Ramos (cell line): ENCODE data around the gene CSF1R.
"Not testable (repeated sequence)": the region's sequence is repeated elsewhere in the genome, so short reads cannot be mapped to it uniquely, and the experiment has no call there.

Experiments used
- in situ Hi-C: fragments of 300-500 bp; cut with MboI; formaldehyde crosslinking; loops from one replicate; pipeline ENCODE4 v1.14.3; 2022; ENCODE audit warnings: low sequenced_read_pairs; ENCODE audit not compliant: unreplicated experiment

CSF1R gene

DNA sequence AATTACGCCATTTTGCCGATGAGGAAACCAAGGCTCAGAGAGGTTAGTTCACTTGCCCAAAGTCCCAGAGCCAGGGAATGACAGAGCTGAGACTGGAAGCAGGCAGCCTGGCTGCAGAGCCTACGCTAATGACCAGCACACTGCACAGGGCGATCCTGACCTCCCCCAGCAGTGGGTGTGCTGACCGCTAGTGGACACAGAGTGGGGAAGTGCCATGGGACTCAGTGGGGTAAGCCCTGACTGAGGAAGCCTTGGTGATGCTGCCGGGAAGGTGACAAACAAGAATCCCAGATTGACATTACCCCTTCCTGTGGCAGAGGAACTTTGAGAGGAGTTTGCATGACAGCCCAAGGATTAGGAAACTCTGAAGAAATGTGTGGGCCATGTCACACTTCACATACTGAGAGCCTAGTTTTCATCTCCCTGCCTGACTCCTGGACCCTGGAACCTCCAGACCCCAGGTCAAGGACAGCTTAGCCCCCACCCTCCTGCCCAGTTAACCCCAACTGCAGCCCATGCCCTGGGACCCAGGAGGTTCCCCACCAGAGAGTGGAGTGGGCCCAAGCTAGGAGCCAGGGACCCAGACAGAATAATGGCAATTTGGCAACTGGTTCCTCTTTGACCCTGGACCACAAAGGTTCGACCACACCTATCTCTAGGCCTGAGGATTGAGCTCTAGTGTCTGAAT is 19.7 kb upstream of the CSF1R start:
- in situ Hi-C loops = no loop called here

DNA sequence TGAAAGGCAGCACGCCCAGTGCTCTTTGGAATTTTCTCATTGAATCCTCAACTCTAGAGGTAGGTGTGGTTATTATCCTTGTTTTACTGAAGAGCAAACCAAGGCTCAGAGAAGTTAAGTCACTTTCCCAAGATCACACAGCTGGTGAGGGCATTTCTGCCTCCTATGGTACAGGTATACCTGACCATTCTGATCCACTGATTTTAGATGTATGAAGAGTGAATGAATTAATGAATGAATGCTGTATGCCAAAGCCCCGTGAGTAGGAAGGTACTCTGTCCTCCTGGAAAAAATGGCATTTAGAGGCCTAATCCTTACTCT is 18.2 kb upstream of the CSF1R start:
- in situ Hi-C loops = no loop called here

DNA sequence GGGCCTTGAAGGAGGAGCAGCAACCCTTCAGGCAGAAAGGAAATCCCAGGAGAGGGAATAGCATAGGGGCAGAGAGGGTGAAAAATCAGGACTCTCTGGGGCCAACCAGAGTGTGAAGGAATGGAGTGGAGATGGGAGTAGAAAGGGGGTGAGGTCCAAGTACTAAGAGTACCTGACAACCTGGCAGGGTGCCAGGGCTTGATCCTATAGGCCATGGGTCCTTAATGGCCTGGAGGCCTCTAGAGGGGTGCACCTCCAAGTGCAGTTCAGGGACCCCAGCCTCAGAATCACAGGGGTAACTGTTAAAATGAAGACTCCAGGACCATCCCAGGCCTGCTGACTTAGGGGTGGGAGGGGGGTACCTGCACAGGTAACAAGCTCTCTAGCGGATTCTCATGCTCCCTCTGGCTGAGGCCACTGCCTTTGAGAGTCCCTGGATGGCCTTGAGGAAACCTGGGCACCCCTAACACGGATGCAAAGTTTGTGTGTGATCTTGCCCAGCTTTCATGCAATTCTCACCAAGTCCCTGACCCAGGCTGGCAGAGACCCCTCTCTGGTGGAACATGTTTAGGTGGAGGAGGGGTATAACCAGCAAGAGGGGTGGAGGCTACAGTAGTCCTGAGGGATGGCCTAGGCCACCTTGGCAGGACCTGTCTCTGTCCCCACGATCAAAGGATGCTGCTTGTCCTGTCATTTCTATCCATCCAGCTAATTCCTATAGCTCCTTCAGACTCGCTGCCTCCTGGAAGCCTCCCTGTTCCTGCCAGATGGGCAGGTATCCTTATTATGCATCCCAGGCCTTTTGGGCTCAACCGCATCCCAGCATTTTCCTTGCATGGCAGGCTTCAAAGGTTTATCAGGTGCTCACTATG is 17.6 kb upstream of the CSF1R start:
- in situ Hi-C loops = no loop called here

DNA sequence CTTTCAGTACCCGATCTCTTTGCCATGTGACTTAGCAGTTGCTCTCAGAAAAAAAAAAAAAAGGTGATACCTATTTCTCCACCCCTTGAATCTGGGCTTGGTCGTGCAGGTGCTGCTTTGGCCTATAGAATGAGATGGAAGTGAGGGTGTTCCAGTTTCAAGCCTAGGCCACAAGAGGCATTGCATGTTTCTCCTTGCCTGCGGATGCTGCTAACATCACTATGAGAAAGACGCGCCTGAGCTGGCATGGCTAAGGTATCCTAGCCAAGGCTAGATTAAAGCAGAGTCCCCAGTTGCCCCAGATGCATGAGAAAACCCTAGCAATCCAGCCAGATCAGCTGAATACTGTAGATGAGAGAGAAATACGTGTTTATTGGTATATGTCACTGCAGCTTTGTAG is 14.7 kb upstream of the CSF1R start:
- in situ Hi-C loops = no loop called here

DNA sequence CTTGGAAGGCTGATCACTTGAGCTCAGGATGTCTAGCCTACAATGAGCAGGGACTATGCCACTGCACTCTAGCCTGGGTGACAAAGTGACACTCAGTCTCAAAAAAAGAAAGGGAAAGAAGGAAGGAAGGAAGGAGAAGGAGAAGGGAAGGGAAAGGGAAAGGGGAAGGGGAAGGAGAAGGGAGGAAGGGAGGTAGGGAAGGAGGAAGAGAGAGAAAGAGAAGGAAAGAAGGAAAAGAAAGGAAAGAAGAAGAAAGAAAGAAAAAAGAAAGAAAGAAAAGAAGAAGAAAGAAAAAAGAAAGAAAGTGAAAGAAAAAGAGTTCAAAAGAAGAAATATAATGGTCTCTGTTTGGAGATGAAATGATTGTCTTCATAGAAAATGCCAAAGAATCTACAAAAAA is 10.8 kb upstream of the CSF1R start:
- in situ Hi-C loops = no loop called here

GRCh38 chr5:150092159-150092787 is 5.9 kb upstream of the CSF1R start:
- in situ Hi-C loops = no loop called here

GRCh38 chr5:150085191-150085912 is 1.0 kb downstream of the CSF1R start:
- in situ Hi-C loops = no loop called here

DNA sequence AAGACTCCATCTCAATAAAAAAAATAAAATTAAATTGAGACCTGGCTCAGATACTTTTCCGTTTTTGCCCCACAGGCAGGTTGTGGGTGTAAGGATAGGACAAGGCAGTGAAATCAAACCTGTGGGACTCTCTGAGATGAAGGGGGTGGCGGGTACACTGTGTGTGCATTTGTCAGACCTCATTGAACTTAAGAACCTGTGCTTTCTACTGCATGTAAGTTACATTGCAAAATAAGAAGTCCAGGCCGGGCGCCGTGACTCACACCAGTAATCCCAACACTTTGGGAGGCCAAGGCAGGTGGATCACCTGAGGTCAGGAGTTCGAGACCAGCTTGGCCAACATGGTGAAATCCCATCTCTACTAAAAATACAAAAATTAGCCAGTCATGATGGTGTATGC is 1.6 kb downstream of the CSF1R start:
- in situ Hi-C loops = not testable (repeated sequence)

GRCh38 chr5:150082889-150083288 is 3.5 kb downstream of the CSF1R start:
- in situ Hi-C loops = no loop called here

DNA sequence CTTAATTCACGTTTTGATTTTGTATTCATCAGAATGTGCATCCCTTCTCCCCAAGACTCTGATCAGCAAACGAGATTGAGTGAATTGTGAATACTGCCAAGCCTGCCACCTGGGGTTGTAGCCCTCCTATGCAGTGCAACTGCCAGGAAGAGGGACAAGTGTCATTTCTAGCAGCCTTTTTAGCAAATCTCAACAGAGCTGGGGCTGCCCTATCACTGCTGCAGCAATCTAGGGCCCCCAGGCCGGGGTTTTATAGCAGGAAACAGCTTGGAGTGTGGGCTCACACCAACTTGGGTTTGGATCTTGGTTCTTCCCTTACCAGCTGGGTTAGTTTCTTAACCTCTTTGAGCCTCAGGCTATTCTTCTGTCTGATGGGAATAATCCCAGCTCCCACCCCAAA is 4.0 kb downstream of the CSF1R start:
- in situ Hi-C loops = no loop called here

GRCh38 chr5:150081541-150082283 is 4.6 kb downstream of the CSF1R start:
- in situ Hi-C loops = no loop called here

- in situ Hi-C loops = no loop called here
These were observed 5.5 kb downstream of the CSF1R start for GRCh38 chr5:150080696-150081435.

DNA sequence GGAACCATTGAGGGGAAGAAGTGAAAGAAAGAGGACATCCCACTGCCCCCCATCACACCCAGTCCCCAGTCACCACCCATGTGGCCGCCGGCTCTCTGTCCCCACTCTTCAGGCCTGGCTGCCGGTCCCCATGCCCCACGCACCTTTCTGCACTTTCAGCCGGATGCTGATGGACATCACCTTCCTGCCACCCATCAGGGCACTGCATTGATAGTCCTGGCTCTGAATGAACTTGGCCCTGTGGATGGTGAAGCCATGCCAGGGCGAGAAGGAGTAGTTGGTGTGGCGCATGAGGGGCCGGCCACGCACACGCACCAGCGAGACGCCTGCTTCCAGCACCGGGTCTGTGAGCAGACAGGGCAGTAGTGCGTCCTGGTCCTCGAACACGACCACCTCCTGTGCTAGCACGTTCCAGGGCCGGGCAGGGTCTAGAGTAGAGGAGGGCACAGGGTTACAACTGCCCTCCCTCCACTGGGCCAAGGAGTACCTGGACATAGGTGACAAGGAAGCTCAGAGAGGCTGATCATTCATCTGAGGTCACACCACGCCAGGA is 6.4 kb downstream of the CSF1R start:
- in situ Hi-C loops = no loop called here

GRCh38 chr5:150078802-150079689 is 7.3 kb downstream of the CSF1R start:
- in situ Hi-C loops = no loop called here

DNA sequence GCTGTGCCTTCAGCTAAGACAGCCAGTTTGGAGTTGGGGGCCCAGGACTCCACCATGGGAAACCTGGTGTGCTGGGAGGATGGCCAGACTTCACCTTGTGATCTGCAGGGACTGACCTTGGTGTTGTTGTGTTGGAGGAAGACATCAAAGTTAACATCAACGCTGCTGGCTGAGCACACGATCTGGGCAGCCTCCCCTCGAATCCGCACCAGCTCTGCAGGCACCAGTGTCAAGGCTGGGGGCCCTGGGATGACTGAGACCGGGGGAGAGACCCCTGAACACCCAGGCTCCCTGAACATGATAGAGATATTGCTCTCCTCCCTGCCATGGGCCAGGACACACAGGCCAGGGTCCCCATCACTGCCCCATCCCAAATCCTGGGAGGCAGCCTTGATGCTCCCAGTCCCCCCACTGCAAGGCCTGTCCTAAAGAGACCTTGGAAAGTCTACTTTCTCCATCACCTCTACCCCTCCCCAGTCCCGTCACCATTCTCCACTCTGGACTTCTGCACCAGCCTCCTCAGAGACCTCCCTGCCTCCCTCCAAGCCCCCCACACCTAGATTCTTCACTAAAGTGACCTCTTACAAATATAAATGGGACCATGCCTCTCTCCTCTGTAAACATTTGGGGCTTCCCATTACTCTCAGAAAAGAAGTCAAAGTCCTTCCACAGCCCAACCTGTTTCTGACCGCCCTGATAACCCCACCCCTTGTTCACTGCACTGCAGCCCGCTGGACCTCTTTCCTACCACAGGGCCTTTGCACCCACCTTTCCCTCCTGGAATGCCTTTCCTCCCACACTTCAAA is 8.2 kb downstream of the CSF1R start:
- in situ Hi-C loops = no loop called here

- in situ Hi-C loops = no loop called here
These were observed 9.3 kb downstream of the CSF1R start for GRCh38 chr5:150077060-150077459.

DNA sequence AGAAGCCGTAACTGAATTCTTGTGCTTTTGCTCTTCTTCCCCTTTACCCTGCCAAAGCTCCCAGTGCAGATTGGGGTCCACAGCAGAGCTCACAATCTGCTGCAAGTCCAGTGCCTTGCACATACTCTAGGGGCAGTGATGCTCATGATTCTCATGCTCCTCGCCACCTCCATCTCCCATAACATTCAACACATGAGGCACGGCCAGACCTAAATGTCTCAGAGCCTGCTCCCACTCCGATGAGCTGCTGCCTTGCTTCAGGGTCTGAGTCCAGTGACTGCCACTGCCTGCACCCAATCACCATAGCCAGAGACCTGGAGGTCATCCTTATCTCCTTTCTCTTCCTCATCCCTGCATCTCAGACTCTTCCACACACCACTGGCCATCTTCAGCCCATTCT is 10.5 kb downstream of the CSF1R start:
- in situ Hi-C loops = no loop called here
